Endothelial cell (in vitro differentiated cells): ENCODE results near the gene LEKR1. TPM values are rescaled to one million over a fixed set of nuclear protein-coding genes. Genes with fewer than 3 reads are reported as not detected.

Experiments used
- DNase-seq: peaks from one replicate; pipeline ENCODE4 v3.0.0; 2021; ENCODE audit warnings: low spot score
- H3K27ac Mint-ChIP-seq: one replicate; pipeline ENCODE4 v1.8.0; 2021; ENCODE audit warnings: mixed read lengths, inconsistent platforms; ENCODE audit not compliant: unreplicated experiment
- H3K27me3 Mint-ChIP-seq: one replicate; pipeline ENCODE4 v1.8.0; 2021; ENCODE audit warnings: mild to moderate bottlenecking, moderate library complexity, mixed read lengths, inconsistent platforms; ENCODE audit not compliant: unreplicated experiment
- H3K36me3 Mint-ChIP-seq: one replicate; pipeline ENCODE4 v1.8.0; 2021; ENCODE audit warnings: mild to moderate bottlenecking, low read depth, mixed read lengths, inconsistent platforms; ENCODE audit not compliant: unreplicated experiment
- H3K4me1 Mint-ChIP-seq: one replicate; pipeline ENCODE4 v1.8.0; 2021; ENCODE audit warnings: mild to moderate bottlenecking, mixed read lengths, inconsistent platforms; ENCODE audit not compliant: unreplicated experiment
- H3K4me3 Mint-ChIP-seq: one replicate; pipeline ENCODE4 v1.8.0; 2021; ENCODE audit warnings: mild to moderate bottlenecking, mixed read lengths, inconsistent platforms; ENCODE audit not compliant: unreplicated experiment
- H3K9me3 Mint-ChIP-seq: one replicate; pipeline ENCODE4 v1.8.0; 2021; ENCODE audit warnings: mixed read lengths, inconsistent platforms; ENCODE audit not compliant: unreplicated experiment
- CTCF ChIP-seq: fragments of 200-600 bp; sonication (generic); IDR thresholded peaks from one replicate; pipeline ENCODE4 v1.5.0; 2021; ENCODE audit warnings: antibody characterized with exemption; ENCODE audit not compliant: unreplicated experiment
- total RNA-seq: library from RNA; stranded (reverse); fragmentation: NEBNext Ultra II Directional; extraction: Animal tissue kit (Norgen Biotek cat#: 25700); gene quantifications from one replicate; pipeline ENCODE4 v1.2.1, GENCODE V29; 2021; ENCODE audit not compliant: unreplicated experiment

LEKR1 gene
- total RNA-seq, 1 donor from 2014 or later = 0.18 TPM

DNA sequence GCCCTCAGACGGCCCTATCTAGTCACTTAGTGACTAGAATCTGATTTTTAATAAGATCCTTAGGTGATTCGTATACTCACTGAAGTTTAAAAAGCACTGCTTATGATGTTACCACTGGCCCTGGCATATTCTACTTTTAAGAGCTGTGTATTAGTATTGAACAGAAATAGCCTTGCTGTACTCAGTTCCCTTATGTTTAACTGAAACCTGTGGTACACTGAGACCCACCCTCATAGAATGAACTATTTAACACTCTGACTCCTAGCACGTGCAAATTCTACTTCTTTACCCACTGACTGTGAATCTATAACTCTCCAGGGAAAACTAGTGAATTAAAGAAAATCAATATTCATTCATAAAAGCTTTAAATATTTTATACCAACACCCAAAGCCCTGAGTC lies 224.9 kb downstream of the LEKR1 start:
- H3K9me3 Mint-ChIP-seq = no peaks in the 10 kb centered on the region
- DNase-seq = no peak
- no peak for TF ChIP-seq CTCF
- H3K36me3 Mint-ChIP-seq = no peaks in the 10 kb centered on the region
- H3K27ac Mint-ChIP-seq = no peak overlapping the region
- no peak overlapping the region for H3K4me3 Mint-ChIP-seq
- H3K27me3 Mint-ChIP-seq = no peaks in the 10 kb centered on the region
- H3K4me1 Mint-ChIP-seq = no peaks in the 10 kb centered on the region

GRCh38 chr3:157051591-157051990 lies 225.4 kb downstream of the LEKR1 start:
- no peaks in the 10 kb centered on the region for H3K9me3 Mint-ChIP-seq
- no peak for TF ChIP-seq CTCF

DNA sequence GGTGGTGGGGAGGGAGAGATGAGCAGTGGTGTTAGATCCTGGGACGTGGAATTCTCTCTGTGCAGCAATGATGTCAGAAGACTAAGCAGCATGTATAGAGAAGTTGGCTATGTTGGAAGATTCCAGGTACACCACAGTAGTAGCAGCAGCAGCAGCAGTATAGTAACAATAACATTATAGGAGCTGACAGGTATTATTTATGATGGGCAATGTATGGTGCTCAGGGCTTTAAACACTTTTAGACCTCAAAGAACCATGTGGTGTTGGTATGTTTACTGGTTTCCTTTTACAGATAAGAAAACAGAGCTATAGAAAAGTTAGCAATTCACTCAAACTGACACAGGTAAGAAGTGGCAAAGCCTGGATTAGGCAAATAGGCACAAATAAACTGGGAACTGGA lies 229.9 kb downstream of the LEKR1 start:
- no peak for TF ChIP-seq CTCF
- no peaks in the 10 kb centered on the region for H3K9me3 Mint-ChIP-seq
- H3K27me3 Mint-ChIP-seq = peaks cover 2% of the 10 kb centered on the region
- no peak for DNase-seq
- H3K4me1 Mint-ChIP-seq = no peaks in the 10 kb centered on the region
- H3K27ac Mint-ChIP-seq = no peak overlapping the region
- H3K36me3 Mint-ChIP-seq = no peaks in the 10 kb centered on the region
- H3K4me3 Mint-ChIP-seq = no peak overlapping the region

More at GRCh38 chr3:157051591-157051990, 225.4 kb downstream of the LEKR1 start:
- H3K27me3 Mint-ChIP-seq = no peaks in the 10 kb centered on the region
- H3K4me3 Mint-ChIP-seq = no peak overlapping the region
- no peaks in the 10 kb centered on the region for H3K36me3 Mint-ChIP-seq
- no peak for DNase-seq
- no peak overlapping the region for H3K27ac Mint-ChIP-seq
- no peaks in the 10 kb centered on the region for H3K4me1 Mint-ChIP-seq

- H3K9me3 Mint-ChIP-seq = no peaks in the 10 kb centered on the region
- H3K36me3 Mint-ChIP-seq = no peaks in the 10 kb centered on the region
- no peaks in the 10 kb centered on the region for H3K4me1 Mint-ChIP-seq
These were observed 232.4 kb downstream of the LEKR1 start for GRCh38 chr3:157058392-157059071.

More at GRCh38 chr3:157058392-157059071, 232.4 kb downstream of the LEKR1 start:
- H3K4me3 Mint-ChIP-seq = no peak overlapping the region
- H3K27ac Mint-ChIP-seq = no peak overlapping the region
- H3K27me3 Mint-ChIP-seq = peaks cover 2% of the 10 kb centered on the region
- no peak for DNase-seq
- no peak for TF ChIP-seq CTCF
